SK-N-SH treated with all-trans-retinoic acid at 6 μM for 48 hours (cell line): ENCODE results near the gene C6orf15.

Source experiments
- ATAC-seq: fragments of 200-7000 bp; cut with Tn5 transposase; 3 replicates; pipeline ENCODE4 v1.9.1; 2020; ENCODE audit warnings: mild to moderate bottlenecking, moderate library complexity
- ARNTL ChIP-seq: fragments of 450-650 bp; formaldehyde crosslinking; IDR thresholded peaks from 2 replicates; pipeline ENCODE4 v1.5.0; 2020; ENCODE audit warnings: low read depth, mild to moderate bottlenecking, moderate library complexity, borderline replicate concordance
- BACH2 ChIP-seq: fragments of 250-450 bp; sonication (Bioruptor Pico); IDR thresholded peaks from 2 replicates; pipeline ENCODE4 v1.9.0; 2021; ENCODE audit warnings: mild to moderate bottlenecking, borderline replicate concordance
- CSDC2 ChIP-seq: fragments of 250-450 bp; sonication (Bioruptor Pico); IDR thresholded peaks from 2 replicates; pipeline ENCODE4 v1.5.0; 2020; ENCODE audit warnings: mild to moderate bottlenecking, moderate library complexity
- GLIS3 ChIP-seq: fragments of 250-450 bp; sonication (Bioruptor Pico); IDR thresholded peaks from 2 replicates; pipeline ENCODE4 v1.5.0; 2020; ENCODE audit warnings: mild to moderate bottlenecking, moderate library complexity
- ISL1 ChIP-seq: fragments of 250-450 bp; sonication (Bioruptor Pico); IDR thresholded peaks from 2 replicates; pipeline ENCODE4 v2.1.2; 2022; ENCODE audit warnings: mild to moderate bottlenecking, moderate library complexity
- OSR1 ChIP-seq: fragments of 250-450 bp; sonication (Bioruptor Pico); IDR thresholded peaks from 2 replicates; pipeline ENCODE4 v1.8.0; 2022; ENCODE audit warnings: moderate library complexity, mild to moderate bottlenecking, inconsistent platforms
- PPARA ChIP-seq: fragments of 250-450 bp; sonication (Bioruptor Pico); IDR thresholded peaks from 2 replicates; pipeline ENCODE4 v1.5.0; 2020; ENCODE audit warnings: mild to moderate bottlenecking, borderline replicate concordance
- SNAI2 ChIP-seq: fragments of 250-450 bp; sonication (Bioruptor Pico); IDR thresholded peaks from 2 replicates; pipeline ENCODE4 v1.5.0; 2020; ENCODE audit warnings: mild to moderate bottlenecking, moderate library complexity
- TCF4 ChIP-seq: fragments of 250-450 bp; sonication (Bioruptor Pico); IDR thresholded peaks from 2 replicates; pipeline ENCODE4 v1.8.0; 2021; ENCODE audit warnings: mild to moderate bottlenecking, moderate library complexity, borderline replicate concordance
- ZFP3 ChIP-seq: fragments of 250-450 bp; sonication (Bioruptor Pico); IDR thresholded peaks from 2 replicates; pipeline ENCODE4 v1.5.0; 2020; ENCODE audit warnings: mild to moderate bottlenecking, moderate library complexity
- ZNF8 ChIP-seq: fragments of 450-650 bp; formaldehyde crosslinking; IDR thresholded peaks from 2 replicates; pipeline ENCODE4 v1.5.0; 2020; ENCODE audit warnings: mild to moderate bottlenecking, moderate library complexity
- TF ChIP-seq, protein P1 (sequence below): fragments of 250-450 bp; sonication (Bioruptor Pico); IDR thresholded peaks from 2 replicates; pipeline ENCODE4 v1.8.0; 2021; ENCODE audit warnings: low read depth, mild to moderate bottlenecking, moderate library complexity, borderline replicate concordance
- TF ChIP-seq, protein P2 (sequence below): fragments of 250-450 bp; sonication (Bioruptor Pico); IDR thresholded peaks from 2 replicates; pipeline ENCODE4 v1.5.1; 2021; ENCODE audit warnings: mild to moderate bottlenecking, moderate library complexity
- TF ChIP-seq, protein P3 (sequence below): fragments of 250-450 bp; sonication (Bioruptor Pico); IDR thresholded peaks from 2 replicates; pipeline ENCODE4 v1.5.0; 2020; ENCODE audit warnings: mild to moderate bottlenecking, moderate library complexity
- TF ChIP-seq, protein P4 (sequence below): fragments of 250-450 bp; sonication (Bioruptor Pico); IDR thresholded peaks from 2 replicates; pipeline ENCODE4 v1.5.1; 2020; ENCODE audit warnings: low read depth, mild to moderate bottlenecking, moderate library complexity

The C6orf15 gene

DNA sequence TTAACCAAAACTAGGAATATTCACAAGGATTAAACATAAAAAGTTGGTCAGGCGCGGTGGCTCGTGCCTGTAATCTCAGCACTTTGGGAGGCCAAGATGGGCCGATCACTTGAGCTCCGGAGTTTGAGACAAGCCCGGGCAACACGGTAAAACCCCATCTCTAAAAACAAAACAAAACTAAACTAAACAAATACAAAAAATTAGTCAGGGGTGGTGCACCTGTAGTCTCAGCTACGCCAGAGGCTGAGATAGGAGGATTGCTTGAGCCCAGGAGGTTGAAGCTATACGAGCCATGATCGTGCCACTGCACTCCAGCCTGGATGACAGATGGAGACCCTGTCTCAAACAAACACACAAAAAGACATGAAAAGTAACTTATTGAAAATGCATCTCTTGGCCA is 23.3 kb upstream of the C6orf15 start:
- no peak for TF ChIP-seq ISL1 (CRISPR knock-in tag)
- TF ChIP-seq ZFP3: no peak
- TF ChIP-seq, protein P1, sequence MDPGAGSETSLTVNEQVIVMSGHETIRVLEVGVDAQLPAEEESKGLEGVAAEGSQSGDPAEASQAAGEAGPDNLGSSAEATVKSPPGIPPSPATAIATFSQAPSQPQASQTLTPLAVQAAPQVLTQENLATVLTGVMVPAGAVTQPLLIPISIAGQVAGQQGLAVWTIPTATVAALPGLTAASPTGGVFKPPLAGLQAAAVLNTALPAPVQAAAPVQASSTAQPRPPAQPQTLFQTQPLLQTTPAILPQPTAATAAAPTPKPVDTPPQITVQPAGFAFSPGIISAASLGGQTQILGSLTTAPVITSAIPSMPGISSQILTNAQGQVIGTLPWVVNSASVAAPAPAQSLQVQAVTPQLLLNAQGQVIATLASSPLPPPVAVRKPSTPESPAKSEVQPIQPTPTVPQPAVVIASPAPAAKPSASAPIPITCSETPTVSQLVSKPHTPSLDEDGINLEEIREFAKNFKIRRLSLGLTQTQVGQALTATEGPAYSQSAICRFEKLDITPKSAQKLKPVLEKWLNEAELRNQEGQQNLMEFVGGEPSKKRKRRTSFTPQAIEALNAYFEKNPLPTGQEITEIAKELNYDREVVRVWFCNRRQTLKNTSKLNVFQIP (CRISPR knock-in tag): no peak
- no peak for ATAC-seq

DNA sequence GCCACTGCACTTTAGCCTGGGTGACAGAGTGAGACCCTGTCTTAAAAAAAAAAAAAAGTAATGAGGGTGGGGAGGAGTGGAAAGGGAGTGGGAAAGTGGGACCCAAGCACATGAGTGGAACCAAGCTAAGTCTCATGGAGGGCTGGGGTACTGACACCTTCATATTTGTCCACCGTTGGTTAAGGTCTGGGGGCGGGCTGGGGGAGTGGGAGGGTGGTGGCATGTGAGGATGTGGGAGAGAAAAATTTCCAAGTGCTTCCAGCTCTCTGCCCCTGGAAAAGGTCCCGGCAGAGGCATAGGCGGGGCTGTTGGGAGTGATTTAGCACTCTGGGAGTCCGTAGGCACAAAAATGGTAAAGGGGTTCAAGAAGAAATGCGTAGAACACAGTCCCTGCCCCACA is 20.4 kb upstream of the C6orf15 start:
- ATAC-seq: no peak
- TF ChIP-seq ZNF8 (CRISPR knock-in tag) (no peak), CSDC2 (no peak), ISL1 (CRISPR knock-in tag) (no peak), ZFP3 (no peak), SNAI2 (CRISPR knock-in tag) (no peak), TCF4 (CRISPR knock-in tag) (no peak)
- TF ChIP-seq, protein P2, sequence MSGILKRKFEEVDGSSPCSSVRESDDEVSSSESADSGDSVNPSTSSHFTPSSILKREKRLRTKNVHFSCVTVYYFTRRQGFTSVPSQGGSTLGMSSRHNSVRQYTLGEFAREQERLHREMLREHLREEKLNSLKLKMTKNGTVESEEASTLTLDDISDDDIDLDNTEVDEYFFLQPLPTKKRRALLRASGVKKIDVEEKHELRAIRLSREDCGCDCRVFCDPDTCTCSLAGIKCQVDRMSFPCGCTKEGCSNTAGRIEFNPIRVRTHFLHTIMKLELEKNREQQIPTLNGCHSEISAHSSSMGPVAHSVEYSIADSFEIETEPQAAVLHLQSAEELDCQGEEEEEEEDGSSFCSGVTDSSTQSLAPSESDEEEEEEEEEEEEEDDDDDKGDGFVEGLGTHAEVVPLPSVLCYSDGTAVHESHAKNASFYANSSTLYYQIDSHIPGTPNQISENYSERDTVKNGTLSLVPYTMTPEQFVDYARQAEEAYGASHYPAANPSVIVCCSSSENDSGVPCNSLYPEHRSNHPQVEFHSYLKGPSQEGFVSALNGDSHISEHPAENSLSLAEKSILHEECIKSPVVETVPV (CRISPR knock-in tag): no peak
- TF ChIP-seq, protein P1 (CRISPR knock-in tag): no peak
- TF ChIP-seq, protein P3, sequence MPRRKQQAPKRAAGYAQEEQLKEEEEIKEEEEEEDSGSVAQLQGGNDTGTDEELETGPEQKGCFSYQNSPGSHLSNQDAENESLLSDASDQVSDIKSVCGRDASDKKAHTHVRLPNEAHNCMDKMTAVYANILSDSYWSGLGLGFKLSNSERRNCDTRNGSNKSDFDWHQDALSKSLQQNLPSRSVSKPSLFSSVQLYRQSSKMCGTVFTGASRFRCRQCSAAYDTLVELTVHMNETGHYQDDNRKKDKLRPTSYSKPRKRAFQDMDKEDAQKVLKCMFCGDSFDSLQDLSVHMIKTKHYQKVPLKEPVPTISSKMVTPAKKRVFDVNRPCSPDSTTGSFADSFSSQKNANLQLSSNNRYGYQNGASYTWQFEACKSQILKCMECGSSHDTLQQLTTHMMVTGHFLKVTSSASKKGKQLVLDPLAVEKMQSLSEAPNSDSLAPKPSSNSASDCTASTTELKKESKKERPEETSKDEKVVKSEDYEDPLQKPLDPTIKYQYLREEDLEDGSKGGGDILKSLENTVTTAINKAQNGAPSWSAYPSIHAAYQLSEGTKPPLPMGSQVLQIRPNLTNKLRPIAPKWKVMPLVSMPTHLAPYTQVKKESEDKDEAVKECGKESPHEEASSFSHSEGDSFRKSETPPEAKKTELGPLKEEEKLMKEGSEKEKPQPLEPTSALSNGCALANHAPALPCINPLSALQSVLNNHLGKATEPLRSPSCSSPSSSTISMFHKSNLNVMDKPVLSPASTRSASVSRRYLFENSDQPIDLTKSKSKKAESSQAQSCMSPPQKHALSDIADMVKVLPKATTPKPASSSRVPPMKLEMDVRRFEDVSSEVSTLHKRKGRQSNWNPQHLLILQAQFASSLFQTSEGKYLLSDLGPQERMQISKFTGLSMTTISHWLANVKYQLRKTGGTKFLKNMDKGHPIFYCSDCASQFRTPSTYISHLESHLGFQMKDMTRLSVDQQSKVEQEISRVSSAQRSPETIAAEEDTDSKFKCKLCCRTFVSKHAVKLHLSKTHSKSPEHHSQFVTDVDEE (CRISPR knock-in tag): no peak
- TF ChIP-seq, all 23 proteins: peak for 0

DNA sequence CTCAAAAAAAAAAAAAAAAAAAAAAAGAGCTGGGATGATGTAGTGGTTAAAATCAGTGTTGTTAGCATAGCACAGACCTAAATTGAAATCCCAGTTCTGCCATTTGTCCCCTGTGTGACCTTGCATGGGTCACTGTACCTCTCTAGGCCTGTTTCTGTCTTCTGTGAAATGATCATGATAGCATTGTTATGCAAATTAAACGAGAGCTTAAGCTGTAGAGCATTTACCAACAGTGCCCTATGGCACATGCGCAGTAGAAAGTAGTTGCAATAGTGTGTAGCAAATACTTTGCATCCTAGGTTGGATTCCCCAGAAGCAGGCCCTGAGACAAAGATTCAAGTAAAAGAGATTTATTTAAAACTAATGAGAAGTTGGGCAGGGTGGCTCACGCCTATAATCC is 19.2 kb upstream of the C6orf15 start:
- no peak for ATAC-seq
- TF ChIP-seq PPARA (CRISPR knock-in tag) (no peak), BACH2 (CRISPR knock-in tag) (no peak), ARNTL (CRISPR knock-in tag) (no peak), GLIS3 (CRISPR knock-in tag) (no peak), ISL1 (CRISPR knock-in tag) (no peak), OSR1 (no peak), ZNF8 (CRISPR knock-in tag) (no peak)
- TF ChIP-seq, protein P1 (CRISPR knock-in tag): no peak
- TF ChIP-seq, protein P2 (CRISPR knock-in tag): no peak
- TF ChIP-seq, protein P4, sequence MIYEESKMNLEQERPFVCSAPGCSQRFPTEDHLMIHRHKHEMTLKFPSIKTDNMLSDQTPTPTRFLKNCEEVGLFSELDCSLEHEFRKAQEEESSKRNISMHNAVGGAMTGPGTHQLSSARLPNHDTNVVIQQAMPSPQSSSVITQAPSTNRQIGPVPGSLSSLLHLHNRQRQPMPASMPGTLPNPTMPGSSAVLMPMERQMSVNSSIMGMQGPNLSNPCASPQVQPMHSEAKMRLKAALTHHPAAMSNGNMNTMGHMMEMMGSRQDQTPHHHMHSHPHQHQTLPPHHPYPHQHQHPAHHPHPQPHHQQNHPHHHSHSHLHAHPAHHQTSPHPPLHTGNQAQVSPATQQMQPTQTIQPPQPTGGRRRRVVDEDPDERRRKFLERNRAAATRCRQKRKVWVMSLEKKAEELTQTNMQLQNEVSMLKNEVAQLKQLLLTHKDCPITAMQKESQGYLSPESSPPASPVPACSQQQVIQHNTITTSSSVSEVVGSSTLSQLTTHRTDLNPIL: no peak
- TF ChIP-seq, all 23 proteins: peak for 0
